Measurements from ENCODE around the gene GALNT14. TPM values are rescaled to one million over a fixed set of nuclear protein-coding genes. Genes with fewer than 3 reads are reported as not detected.

Gene GALNT14
- total and polyA plus RNA-seq, 12 donors = 0.39 to 8.9 (median 1.7) TPM; not detected in 2

DNA sequence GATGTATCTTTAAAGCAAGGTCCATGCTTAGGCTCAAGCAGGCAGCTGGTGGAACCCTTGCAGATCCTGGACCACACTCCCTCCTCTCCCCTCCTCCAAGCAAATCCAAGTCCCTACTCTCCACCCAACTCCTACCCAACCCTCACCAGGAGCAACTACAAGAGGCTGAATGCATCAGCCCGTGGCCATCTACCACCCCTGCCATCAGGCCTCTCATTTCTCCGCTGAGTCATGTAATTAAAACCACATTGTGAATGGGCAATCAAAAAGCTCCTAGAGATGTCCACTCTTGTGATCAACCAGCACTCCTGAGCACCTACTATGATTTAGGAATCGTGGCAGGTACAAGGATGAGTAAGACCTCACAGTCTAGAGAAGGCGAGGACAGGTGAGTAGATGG is 188.8 kb downstream of the GALNT14 start:
- H3K4me3 ChIP-seq = no peak overlapping the region
- no peaks in the 10 kb centered on the region for H3K9me3 ChIP-seq (replicated peaks in 1 of 3)
- DNase-seq = no peak
- H3K27ac ChIP-seq = no peak overlapping the region
- intact Hi-C loops (cut with DNase I) = no loop called here
- no peaks in the 10 kb centered on the region for H3K36me3 ChIP-seq (replicated peaks in 1 of 2)
- TF ChIP-seq POLR2A (IDR thresholded peaks at IDR 0.05) = no peak
- no peak for TF ChIP-seq CTCF (IDR thresholded peaks at IDR 0.05)
- no peaks in the 10 kb centered on the region for H3K27me3 ChIP-seq
- no peaks in the 10 kb centered on the region for H3K4me1 ChIP-seq (replicated peaks in 1 of 2)
- WGBS, 4 donors = 71 to 95% (median 73%) methylated on average over 3 to 4 of the region's 4 CpGs

DNA sequence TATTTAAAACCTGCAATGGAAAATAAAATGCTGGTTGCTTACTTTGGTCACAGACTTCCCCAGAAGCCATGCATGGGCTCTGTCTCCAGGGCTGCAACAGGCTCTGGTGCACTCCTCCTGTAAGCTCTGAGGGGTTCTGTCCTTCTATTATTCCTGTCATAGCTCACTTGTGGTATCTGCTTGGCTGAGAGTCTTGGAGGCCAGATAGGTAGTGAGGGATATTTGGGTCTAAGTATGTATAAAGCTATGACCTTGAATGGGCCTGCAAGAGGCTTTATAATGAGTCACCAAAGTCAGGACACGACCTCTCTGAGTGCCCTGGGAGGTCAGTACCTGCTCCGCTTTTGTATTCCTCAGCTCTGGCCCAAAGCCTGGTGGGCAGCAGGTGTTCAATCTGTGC is 189.4 kb downstream of the GALNT14 start:
- Histone ChIP-seq H3K4me3 (no peak overlapping the region), H3K4me1 (replicated peaks in 1 of 2) (no peaks in the 10 kb centered on the region), H3K9me3 (replicated peaks in 1 of 3) (no peaks in the 10 kb centered on the region), H3K27ac (no peak overlapping the region), H3K36me3 (replicated peaks in 1 of 2) (no peaks in the 10 kb centered on the region), H3K27me3 (no peaks in the 10 kb centered on the region)
- intact Hi-C loops (cut with DNase I) = no loop called here
- 52 to 78% (median 71%) methylated on average over 2 of the region's 2 CpGs for whole genome bisulfite sequencing, 4 donors
- no peak for DNase-seq
- TF ChIP-seq CTCF (IDR thresholded peaks at IDR 0.05) (no peak), POLR2A (IDR thresholded peaks at IDR 0.05) (no peak)

GRCh38 chr2:30948130-30948529 is 190.1 kb downstream of the GALNT14 start:
- no peak overlapping the region for H3K4me3 ChIP-seq
- no peak overlapping the region for H3K27ac ChIP-seq
- no peaks in the 10 kb centered on the region for H3K9me3 ChIP-seq (replicated peaks in 1 of 3)
- DNase-seq = no peak
- intact Hi-C loops (cut with DNase I) = no loop called here
- 67 to 100% (median 81%) methylated on average over 1 of the region's 1 CpG for WGBS, 4 donors
- TF ChIP-seq POLR2A (IDR thresholded peaks at IDR 0.05) = no peak
- no peaks in the 10 kb centered on the region for H3K4me1 ChIP-seq (replicated peaks in 1 of 2)
- H3K27me3 ChIP-seq = no peaks in the 10 kb centered on the region
- H3K36me3 ChIP-seq (replicated peaks in 1 of 2) = no peaks in the 10 kb centered on the region

DNA sequence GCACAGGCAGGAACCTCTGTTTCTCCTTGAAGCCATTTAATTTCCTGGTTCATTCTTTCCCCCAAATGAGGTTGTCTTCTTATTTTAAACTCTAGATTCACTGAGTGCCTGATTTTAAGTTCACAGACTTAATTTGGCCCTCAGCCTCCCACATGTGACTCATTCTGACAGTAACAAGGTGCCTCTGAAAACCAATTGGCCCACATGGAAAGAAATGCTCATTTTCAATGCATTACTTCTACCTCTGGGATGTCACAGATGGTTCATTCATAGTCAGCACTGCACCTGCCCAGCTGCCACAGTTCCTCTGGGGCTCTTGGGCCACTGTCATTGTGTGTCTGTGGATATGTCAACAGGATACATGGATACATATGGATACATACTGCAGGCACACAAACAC is 190.6 kb downstream of the GALNT14 start:
- no peaks in the 10 kb centered on the region for H3K9me3 ChIP-seq (replicated peaks in 1 of 3)
- no peaks in the 10 kb centered on the region for H3K27me3 ChIP-seq
- intact Hi-C loops (cut with DNase I) = no loop called here
- H3K27ac ChIP-seq = no peak overlapping the region
- no peak overlapping the region for H3K4me3 ChIP-seq
- no peaks in the 10 kb centered on the region for H3K4me1 ChIP-seq (replicated peaks in 1 of 2)
- H3K36me3 ChIP-seq (replicated peaks in 1 of 2) = no peaks in the 10 kb centered on the region
- no peak for DNase-seq
- TF ChIP-seq POLR2A (IDR thresholded peaks at IDR 0.05) (no peak), CTCF (IDR thresholded peaks at IDR 0.05) (no peak)

GRCh38 chr2:30942419-30942818 is 195.8 kb downstream of the GALNT14 start:
- no peaks in the 10 kb centered on the region for H3K9me3 ChIP-seq (replicated peaks in 1 of 3)
- no peak overlapping the region for H3K4me3 ChIP-seq
- WGBS, 4 donors = 43 to 48% (median 44%) methylated on average over 5 of the region's 5 CpGs
- no peaks in the 10 kb centered on the region for H3K27me3 ChIP-seq
- TF ChIP-seq POLR2A (IDR thresholded peaks at IDR 0.05) = no peak
- no peak for TF ChIP-seq CTCF (IDR thresholded peaks at IDR 0.05)
- intact Hi-C loops (cut with DNase I) = no loop called here
- no peak overlapping the region for H3K27ac ChIP-seq
- no peaks in the 10 kb centered on the region for H3K4me1 ChIP-seq (replicated peaks in 1 of 2)
- peak in 3 of 7 donors; percentile 8 to 17 (median 13) for DNase-seq
- no peaks in the 10 kb centered on the region for H3K36me3 ChIP-seq (replicated peaks in 1 of 2)

Data from adrenal gland (tissue), 12 donors.